ENCODE data around the gene PLXNA4.

- no peak for TF ChIP-seq CTCF (IDR thresholded peaks at IDR 0.05)
- no peak for TF ChIP-seq POLR2A (IDR thresholded peaks at IDR 0.05)
Measured at GRCh38 chr7:132415259-132415658, 161.0 kb downstream of the PLXNA4 start.
